H9 (cell line): ENCODE results near the gene GAPDH. TPM values are rescaled to one million over a fixed set of nuclear protein-coding genes. Genes with fewer than 3 reads are reported as not detected.
A peak's percentile ranks its signal among the peaks of the same experiment; 100 is the strongest.

Experiments
- DNase-seq: peaks from one replicate; pipeline ENCODE4 v3.0.0-alpha.2; 2017
- H2AFZ ChIP-seq: one replicate; pipeline ENCODE4 v1.6.1; 2013; ENCODE audit warnings: mild to moderate bottlenecking, low read length, control low read depth, moderate library complexity
- H2AK5ac ChIP-seq: 2 replicates; pipeline ENCODE4 v1.6.1; 2013; ENCODE audit warnings: low read length, control low read depth, mixed read lengths; ENCODE audit not compliant: insufficient read length
- H2BK120ac ChIP-seq: one replicate; pipeline ENCODE4 v1.6.1; 2013; ENCODE audit warnings: low read depth, mild to moderate bottlenecking, low read length, control low read depth, inconsistent platforms; ENCODE audit not compliant: poor library complexity, severe bottlenecking
- H2BK12ac ChIP-seq: 2 replicates; pipeline ENCODE4 v1.6.1; 2013; ENCODE audit warnings: low read length, control low read depth, mixed read lengths, low read depth; ENCODE audit not compliant: insufficient read length
- H2BK15ac ChIP-seq: 2 replicates; pipeline ENCODE4 v1.6.1; 2013; ENCODE audit warnings: low read depth, low read length, control low read depth
- H2BK20ac ChIP-seq: one replicate; pipeline ENCODE4 v1.6.1; 2013; ENCODE audit warnings: low read depth, mild to moderate bottlenecking, low read length, control low read depth, inconsistent platforms; ENCODE audit not compliant: poor library complexity, severe bottlenecking
- H2BK5ac ChIP-seq: 2 replicates; pipeline ENCODE4 v1.6.1; 2013; ENCODE audit warnings: low read length, control low read depth, mixed read lengths; ENCODE audit not compliant: insufficient read length
- H3K14ac ChIP-seq: 2 replicates; pipeline ENCODE4 v1.6.1; 2013; ENCODE audit warnings: low read length, control low read depth; ENCODE audit not compliant: insufficient read depth
- H3K18ac ChIP-seq: 2 replicates; pipeline ENCODE4 v1.6.1; 2013; ENCODE audit warnings: low read depth, mild to moderate bottlenecking, mixed read lengths, low read length, control low read depth; ENCODE audit not compliant: insufficient read length
- H3K23ac ChIP-seq: 2 replicates; pipeline ENCODE4 v1.6.1; 2013; ENCODE audit warnings: low read length, control low read depth, mixed read lengths, low read depth; ENCODE audit not compliant: insufficient read length
- H3K23me2 ChIP-seq: 2 replicates; pipeline ENCODE4 v1.6.1; 2013; ENCODE audit warnings: low read depth, mild to moderate bottlenecking, mixed read lengths, low read length, control low read depth; ENCODE audit not compliant: insufficient read length, poor library complexity, severe bottlenecking
- H3K27ac ChIP-seq: 2 replicates; pipeline ENCODE4 v1.5.1; 2013; ENCODE audit warnings: low read length, control low read depth, mixed read lengths, low read depth; ENCODE audit not compliant: insufficient read length
- H3K27me3 ChIP-seq: 2 replicates; pipeline ENCODE4 v1.6.1; 2013; ENCODE audit warnings: low read length, control low read depth, inconsistent platforms; ENCODE audit not compliant: insufficient read depth
- H3K4ac ChIP-seq: 2 replicates; pipeline ENCODE4 v1.6.1; 2013; ENCODE audit warnings: low read depth, mild to moderate bottlenecking, control low read depth, inconsistent platforms, low read length, moderate library complexity
- H3K4me1 ChIP-seq: 2 replicates; pipeline ENCODE4 v1.6.1; 2013; ENCODE audit warnings: low read length, control low read depth, inconsistent platforms; ENCODE audit not compliant: insufficient read depth
- H3K4me2 ChIP-seq: 2 replicates; pipeline ENCODE4 v1.6.1; 2013; ENCODE audit warnings: low read length, control low read depth, mixed read lengths; ENCODE audit not compliant: insufficient read length, insufficient read depth
- H3K56ac ChIP-seq: 2 replicates; pipeline ENCODE4 v1.6.1; 2013; ENCODE audit warnings: low read depth, mild to moderate bottlenecking, mixed read lengths, low read length, control low read depth; ENCODE audit not compliant: insufficient read length
- H3K79me1 ChIP-seq: 2 replicates; pipeline ENCODE4 v1.6.1; 2013; ENCODE audit warnings: low read depth, mild to moderate bottlenecking, moderate library complexity, low read length, control low read depth, inconsistent platforms; ENCODE audit not compliant: insufficient read depth, poor library complexity, severe bottlenecking
- H3K79me2 ChIP-seq: 2 replicates; pipeline ENCODE4 v1.6.1; 2013; ENCODE audit warnings: low read length, control low read depth, inconsistent platforms; ENCODE audit not compliant: insufficient read depth
- H3K9ac ChIP-seq: 2 replicates; pipeline ENCODE4 v1.6.1; 2013; ENCODE audit warnings: low read length, control low read depth, mixed read lengths; ENCODE audit not compliant: insufficient read length; ENCODE audit errors: extremely low read depth
- H3K9me3 ChIP-seq: one replicate; pipeline ENCODE4 v1.6.1; 2013; ENCODE audit warnings: low read depth, low read length, inconsistent platforms; ENCODE audit not compliant: control insufficient read depth
- H3T11ph ChIP-seq: one replicate; pipeline ENCODE4 v1.6.1; 2013; ENCODE audit warnings: mild to moderate bottlenecking, low read length, control low read depth, inconsistent platforms
- H4K20me1 ChIP-seq: one replicate; pipeline ENCODE4 v1.6.1; 2013; ENCODE audit not compliant: control insufficient read depth, insufficient read length, insufficient read depth
- H4K5ac ChIP-seq: 2 replicates; pipeline ENCODE4 v1.6.1; 2013; ENCODE audit warnings: low read depth, mild to moderate bottlenecking, mixed read lengths, low read length, control low read depth; ENCODE audit not compliant: insufficient read length
- H4K8ac ChIP-seq: replicated peaks from 2 replicates; pipeline ENCODE4 v1.6.1; 2013; ENCODE audit warnings: low read length, control low read depth, mixed read lengths, low read depth; ENCODE audit not compliant: insufficient read length
- H4K91ac ChIP-seq: 2 replicates; pipeline ENCODE4 v1.6.1; 2013; ENCODE audit warnings: low read depth, mild to moderate bottlenecking, moderate library complexity, mixed read lengths, low read length, control low read depth; ENCODE audit not compliant: insufficient read length
- H3K27ac Mint-ChIP-seq, 3 experiments: 2 replicates in 2 of 3; 3 replicates in 1 of 3; pipeline ENCODE4 v1.8.0; 2020 to 2021; ENCODE audit warnings: mixed read lengths in 3 of 3, mild to moderate bottlenecking in 1 of 3, moderate library complexity in 1 of 3
- H3K27me3 Mint-ChIP-seq: 2 replicates; pipeline ENCODE4 v1.8.0; 2021; ENCODE audit warnings: low read depth, mild to moderate bottlenecking, moderate library complexity, mixed read lengths
- H3K36me3 Mint-ChIP-seq, 3 experiments: 2 replicates in 2 of 3; 3 replicates in 1 of 3; pipeline ENCODE4 v1.8.0; 2020 to 2021; ENCODE audit warnings: low read depth in 3 of 3, mixed read lengths in 3 of 3; ENCODE audit not compliant: insufficient read depth in 1 of 3
- H3K4me1 Mint-ChIP-seq, 2 experiments: 2 replicates each; pipeline ENCODE4 v1.8.0; 2020; ENCODE audit warnings: mixed read lengths in 2 of 2
- H3K4me3 Mint-ChIP-seq, 2 experiments: 2 replicates in 1 of 2; 3 replicates in 1 of 2; pipeline ENCODE4 v1.8.0; 2020 to 2021; ENCODE audit warnings: mild to moderate bottlenecking in 2 of 2, mixed read lengths in 2 of 2, moderate library complexity in 1 of 2
- H3K9me3 Mint-ChIP-seq, 2 experiments: 2 replicates in 1 of 2; 3 replicates in 1 of 2; pipeline ENCODE4 v1.8.0; 2020; ENCODE audit warnings: mild to moderate bottlenecking in 2 of 2, mixed read lengths in 2 of 2, moderate library complexity in 1 of 2
- WGBS: extraction: QIAGEN DNeasy Blood & Tissue Kit; methylation state at CpG from one replicate; pipeline ENCODE4 v1.1.7; 2013; ENCODE audit warnings: missing lambda C conversion rate, low lambda C conversion rate, mixed read lengths; ENCODE audit not compliant: insufficient read length; ENCODE audit errors: extremely low coverage; 5-methylcytosine and 5-hydroxymethylcytosine counted together
- total RNA-seq: library from RNA; stranded (reverse); gene quantifications from 2 replicates; pipeline ENCODE4 v1.2.1, GENCODE V29; 2021
- TF ChIP-seq, protein P1 (sequence below): fragments of 200-600 bp; sonication (generic); conservative IDR thresholded peaks from 3 replicates; pipeline ENCODE4 v1.8.0; 2021; ENCODE audit warnings: antibody characterized with exemption, mild to moderate bottlenecking

Gene GAPDH
- total RNA-seq, 1 experiment from 2014 or later = 4,581 TPM

DNA sequence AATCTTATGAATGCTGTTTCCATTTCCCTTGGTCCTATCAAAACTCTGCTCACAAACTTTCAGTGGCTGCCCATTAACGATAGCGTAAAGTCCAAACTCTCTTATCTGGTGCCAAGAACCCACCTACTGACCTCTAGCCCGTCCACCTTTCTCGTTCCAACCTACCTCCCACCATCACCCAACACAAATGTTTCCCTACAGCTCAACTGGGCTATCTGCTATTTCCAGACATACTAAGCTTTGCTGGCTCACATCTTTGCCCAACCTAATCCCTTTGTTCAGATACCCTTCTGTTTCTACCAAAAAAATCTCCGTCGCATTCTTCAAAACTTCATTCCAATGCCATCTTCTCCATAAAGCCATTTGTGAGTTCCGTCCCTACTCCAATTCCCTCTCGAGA lies 41.3 kb downstream of the GAPDH start:
- H3K36me3 Mint-ChIP-seq = peaks cover 58 to 97% (median 77%) of the 10 kb centered on the region in 3 experiments
- H2AFZ ChIP-seq = no peak overlapping the region
- no peak overlapping the region for H2BK15ac ChIP-seq
- H3K9me3 Mint-ChIP-seq = no peaks in the 10 kb centered on the region
- no peak overlapping the region for H3K27ac ChIP-seq
- no peak overlapping the region for H3K9ac ChIP-seq
- no peaks in the 10 kb centered on the region for H3K4me1 ChIP-seq
- peak overlapping the region in 1 of 3 experiments; percentile 0; a peak in 2 of 7 replicates for H3K27ac Mint-ChIP-seq
- H3K4ac ChIP-seq = no peak overlapping the region
- H4K20me1 ChIP-seq = no peaks in the 10 kb centered on the region
- no peak overlapping the region for H4K8ac ChIP-seq
- H3K4me3 Mint-ChIP-seq = no peak overlapping the region
- peaks cover under 1% of the 10 kb centered on the region in 2 experiments; a peak in 1 of 4 replicates for H3K4me1 Mint-ChIP-seq
- H3K4me2 ChIP-seq = no peak overlapping the region
- no peak overlapping the region for H2BK120ac ChIP-seq
- TF ChIP-seq, protein P1, sequence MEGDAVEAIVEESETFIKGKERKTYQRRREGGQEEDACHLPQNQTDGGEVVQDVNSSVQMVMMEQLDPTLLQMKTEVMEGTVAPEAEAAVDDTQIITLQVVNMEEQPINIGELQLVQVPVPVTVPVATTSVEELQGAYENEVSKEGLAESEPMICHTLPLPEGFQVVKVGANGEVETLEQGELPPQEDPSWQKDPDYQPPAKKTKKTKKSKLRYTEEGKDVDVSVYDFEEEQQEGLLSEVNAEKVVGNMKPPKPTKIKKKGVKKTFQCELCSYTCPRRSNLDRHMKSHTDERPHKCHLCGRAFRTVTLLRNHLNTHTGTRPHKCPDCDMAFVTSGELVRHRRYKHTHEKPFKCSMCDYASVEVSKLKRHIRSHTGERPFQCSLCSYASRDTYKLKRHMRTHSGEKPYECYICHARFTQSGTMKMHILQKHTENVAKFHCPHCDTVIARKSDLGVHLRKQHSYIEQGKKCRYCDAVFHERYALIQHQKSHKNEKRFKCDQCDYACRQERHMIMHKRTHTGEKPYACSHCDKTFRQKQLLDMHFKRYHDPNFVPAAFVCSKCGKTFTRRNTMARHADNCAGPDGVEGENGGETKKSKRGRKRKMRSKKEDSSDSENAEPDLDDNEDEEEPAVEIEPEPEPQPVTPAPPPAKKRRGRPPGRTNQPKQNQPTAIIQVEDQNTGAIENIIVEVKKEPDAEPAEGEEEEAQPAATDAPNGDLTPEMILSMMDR = no peak
- H2BK5ac ChIP-seq = no peak overlapping the region
- no peak overlapping the region for H3K18ac ChIP-seq
- no peak overlapping the region for H4K91ac ChIP-seq
- H3K79me2 ChIP-seq = no peaks in the 10 kb centered on the region
- H3K27me3 ChIP-seq = no peaks in the 10 kb centered on the region
- WGBS = 100% methylated on average over 5 of the region's 8 CpGs
- DNase-seq = no peak
- H4K5ac ChIP-seq = no peak overlapping the region
- no peaks in the 10 kb centered on the region for H3K23me2 ChIP-seq
- H3K27me3 Mint-ChIP-seq = no peaks in the 10 kb centered on the region
- H3K14ac ChIP-seq = no peak overlapping the region
- H3K56ac ChIP-seq = no peak overlapping the region
- no peak overlapping the region for H2BK20ac ChIP-seq
- no peak overlapping the region for H2AK5ac ChIP-seq
- H3K79me1 ChIP-seq = no peaks in the 10 kb centered on the region
- H3K23ac ChIP-seq = no peak overlapping the region
- H2BK12ac ChIP-seq = no peak overlapping the region
- H3K9me3 ChIP-seq = no peaks in the 10 kb centered on the region
- no peak overlapping the region for H3T11ph ChIP-seq
